Osteocyte (in vitro differentiated cells): ENCODE results near the gene KIF21B. TPM values are rescaled to one million over a fixed set of nuclear protein-coding genes. Genes with fewer than 3 reads are reported as not detected.

Experiments
- DNase-seq: peaks from one replicate; pipeline ENCODE4 v3.0.0; 2021; ENCODE audit warnings: mixed read lengths; ENCODE audit not compliant: unreplicated experiment; ENCODE audit errors: extremely low spot score
- H3K27ac Mint-ChIP-seq: one replicate; pipeline ENCODE4 v1.8.0; 2021; ENCODE audit warnings: mild to moderate bottlenecking, mixed read lengths; ENCODE audit not compliant: unreplicated experiment
- H3K27me3 Mint-ChIP-seq: one replicate; pipeline ENCODE4 v1.8.0; 2021; ENCODE audit warnings: mixed read lengths; ENCODE audit not compliant: unreplicated experiment
- H3K36me3 Mint-ChIP-seq: one replicate; pipeline ENCODE4 v1.8.0; 2021; ENCODE audit warnings: mixed read lengths; ENCODE audit not compliant: unreplicated experiment
- H3K4me1 Mint-ChIP-seq: one replicate; pipeline ENCODE4 v1.8.0; 2021; ENCODE audit warnings: mixed read lengths; ENCODE audit not compliant: unreplicated experiment
- H3K4me3 Mint-ChIP-seq: one replicate; pipeline ENCODE4 v1.8.0; 2021; ENCODE audit warnings: mild to moderate bottlenecking, moderate library complexity, mixed read lengths; ENCODE audit not compliant: unreplicated experiment
- H3K9me3 Mint-ChIP-seq: one replicate; pipeline ENCODE4 v1.8.0; 2021; ENCODE audit warnings: mixed read lengths; ENCODE audit not compliant: unreplicated experiment
- CTCF ChIP-seq: fragments of 200-600 bp; sonication (generic); IDR thresholded peaks from 2 replicates; pipeline ENCODE4 v1.5.0; 2021; ENCODE audit warnings: antibody characterized with exemption, mild to moderate bottlenecking, moderate library complexity
- total RNA-seq: library from RNA; stranded (reverse); gene quantifications from 2 replicates; pipeline ENCODE4 v1.2.1, GENCODE V29; 2021

Gene KIF21B
- total RNA-seq, 1 donor from 2014 or later = 0.97 TPM

- H3K9me3 Mint-ChIP-seq = no peaks in the 10 kb centered on the region
- H3K36me3 Mint-ChIP-seq = no peaks in the 10 kb centered on the region
- H3K27me3 Mint-ChIP-seq = no peaks in the 10 kb centered on the region
- DNase-seq = no peak
- H3K27ac Mint-ChIP-seq = no peak overlapping the region
- peaks cover 2% of the 10 kb centered on the region for H3K4me1 Mint-ChIP-seq
- no peak for TF ChIP-seq CTCF
- no peak overlapping the region for H3K4me3 Mint-ChIP-seq
These were observed 48.8 kb downstream of the KIF21B start for GRCh38 chr1:200974711-200975110.

- peaks cover 2% of the 10 kb centered on the region for H3K4me1 Mint-ChIP-seq
- no peak for TF ChIP-seq CTCF
- DNase-seq = no peak
- no peaks in the 10 kb centered on the region for H3K36me3 Mint-ChIP-seq
- no peaks in the 10 kb centered on the region for H3K27me3 Mint-ChIP-seq
- no peak overlapping the region for H3K27ac Mint-ChIP-seq
- H3K9me3 Mint-ChIP-seq = no peaks in the 10 kb centered on the region
- no peak overlapping the region for H3K4me3 Mint-ChIP-seq
These were observed 49.4 kb downstream of the KIF21B start for GRCh38 chr1:200973937-200974657.

- Mint-ChIP-seq H3K27me3 (no peaks in the 10 kb centered on the region), H3K9me3 (no peaks in the 10 kb centered on the region), H3K27ac (no peak overlapping the region), H3K36me3 (no peaks in the 10 kb centered on the region), H3K4me1 (peaks cover 2% of the 10 kb centered on the region), H3K4me3 (no peak overlapping the region)
- TF ChIP-seq CTCF = no peak
- DNase-seq = no peak
These were observed 50.4 kb downstream of the KIF21B start for GRCh38 chr1:200972985-200973742.

- peaks cover 2% of the 10 kb centered on the region for H3K4me1 Mint-ChIP-seq
- TF ChIP-seq CTCF = peak; percentile 94
- H3K27ac Mint-ChIP-seq = no peak overlapping the region
- no peaks in the 10 kb centered on the region for H3K9me3 Mint-ChIP-seq
- no peak overlapping the region for H3K4me3 Mint-ChIP-seq
- DNase-seq = no peak
- no peaks in the 10 kb centered on the region for H3K36me3 Mint-ChIP-seq
- no peaks in the 10 kb centered on the region for H3K27me3 Mint-ChIP-seq
These were observed 51.4 kb downstream of the KIF21B start for GRCh38 chr1:200971955-200972711.
